GM12892 (cell line): ENCODE results near the gene MTCH1.

Experiments
- POLR2A ChIP-seq: IDR thresholded peaks from 2 replicates; pipeline ENCODE4 v1.6.1; 2011; ENCODE audit warnings: low read depth, low read length, control low read depth
- POLR2AphosphoS5 ChIP-seq: IDR thresholded peaks from 2 replicates; pipeline ENCODE4 v1.6.1; 2011; ENCODE audit warnings: low read depth, low read length, control low read depth
- TAF1 ChIP-seq: IDR thresholded peaks from 2 replicates; pipeline ENCODE4 v1.6.1; 2011; ENCODE audit warnings: low read depth, mild to moderate bottlenecking, control low read depth, low read length, borderline replicate concordance

DNA sequence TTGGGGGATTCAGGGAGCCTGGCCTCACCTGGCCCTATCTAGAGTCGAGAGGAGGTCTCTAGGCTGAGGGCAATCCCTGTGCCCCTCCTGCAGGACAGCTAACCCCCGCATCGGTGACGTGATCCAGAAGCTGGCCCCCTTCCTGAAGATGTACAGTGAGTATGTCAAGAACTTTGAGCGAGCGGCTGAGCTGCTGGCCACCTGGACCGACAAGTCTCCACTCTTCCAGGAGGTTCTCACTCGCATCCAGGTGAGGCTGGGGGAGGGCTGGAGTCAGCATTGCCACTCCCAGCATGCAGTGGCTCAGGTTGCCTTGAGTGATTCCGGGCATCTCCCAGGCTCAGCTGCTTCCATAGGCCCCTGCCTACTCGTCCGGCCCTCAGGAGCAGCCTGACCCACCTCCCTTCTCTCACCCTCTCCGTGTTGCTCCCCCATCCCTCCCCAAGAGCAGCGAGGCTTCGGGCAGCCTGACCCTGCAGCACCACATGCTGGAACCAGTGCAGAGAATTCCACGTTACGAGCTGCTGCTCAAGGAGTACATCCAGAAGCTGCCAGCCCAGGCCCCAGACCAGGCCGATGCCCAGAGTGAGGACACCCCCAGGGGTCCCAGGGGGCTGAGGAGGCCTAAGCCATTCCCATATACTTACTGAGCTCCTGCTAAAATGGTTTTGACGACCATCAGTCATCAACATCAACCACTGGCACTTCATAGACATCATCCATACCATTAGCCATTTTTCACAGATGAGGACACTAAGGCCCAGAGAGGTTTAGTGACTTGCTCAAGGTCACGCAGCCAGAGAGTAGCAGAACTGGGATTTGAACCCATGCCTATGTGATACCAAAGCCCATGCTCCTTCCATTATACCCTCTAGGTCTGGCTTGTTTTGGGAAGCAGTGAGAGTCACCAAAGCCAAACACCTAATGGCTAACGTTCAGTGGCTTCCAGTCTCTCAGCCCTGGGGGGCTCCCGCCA is 27.8 kb upstream of the MTCH1 start:
- TF ChIP-seq POLR2AphosphoS5, result no peak
- TF ChIP-seq POLR2A, result no peak
- TF ChIP-seq TAF1, result no peak
